ENCODE measurements around the gene CGB1.
"Not testable (repeated sequence)": the region's sequence is repeated elsewhere in the genome, so short reads cannot be mapped to it uniquely, and the experiment has no call there.

Gene CGB1

DNA sequence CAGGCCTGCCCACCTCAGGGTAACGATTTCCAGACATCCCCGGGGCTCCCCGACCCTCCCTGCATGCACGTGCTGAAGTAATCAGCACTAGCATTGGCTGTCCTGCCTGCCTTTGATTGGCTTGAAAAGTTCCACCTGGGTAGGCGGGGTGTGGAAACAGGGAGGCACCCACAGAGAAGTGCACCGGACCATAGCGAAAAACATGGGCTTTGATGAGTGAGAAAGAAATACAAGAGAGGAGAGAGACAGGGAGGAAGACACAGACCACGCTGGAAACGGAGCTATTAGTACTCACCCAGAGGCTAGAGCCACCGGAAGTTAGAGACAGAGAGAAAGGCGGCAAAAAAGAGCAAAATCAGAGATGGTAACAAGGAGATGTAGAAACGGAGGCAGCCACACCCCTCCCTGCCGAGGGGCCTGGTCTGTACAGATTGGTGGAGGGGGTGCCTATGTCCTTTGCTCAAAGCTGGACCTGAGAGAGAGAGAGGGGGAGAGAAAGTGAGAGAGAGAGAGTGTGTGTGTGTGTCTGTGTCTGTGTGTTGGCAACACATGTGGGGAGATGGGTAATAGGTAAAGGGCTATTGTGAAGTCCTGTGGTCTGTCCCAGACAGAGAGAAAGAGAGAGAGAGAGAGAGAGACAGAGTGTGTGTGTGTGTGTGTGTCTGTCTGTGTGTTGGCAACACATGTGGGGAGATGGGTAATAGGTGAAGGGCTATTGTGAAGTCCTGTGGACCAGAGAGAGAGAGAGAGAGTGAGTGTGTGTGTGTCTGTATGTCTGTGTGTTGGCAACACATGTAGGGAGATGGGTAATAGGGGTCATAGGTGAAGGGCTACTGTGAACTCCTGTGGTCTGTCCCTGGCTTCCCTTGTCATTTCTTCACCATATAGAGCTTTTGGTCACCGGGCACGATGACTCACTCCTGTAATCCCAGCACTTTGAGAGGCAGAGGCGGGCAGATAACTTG, 15.5 kb downstream of the CGB1 start:
- no peak for DNase-seq

DNA sequence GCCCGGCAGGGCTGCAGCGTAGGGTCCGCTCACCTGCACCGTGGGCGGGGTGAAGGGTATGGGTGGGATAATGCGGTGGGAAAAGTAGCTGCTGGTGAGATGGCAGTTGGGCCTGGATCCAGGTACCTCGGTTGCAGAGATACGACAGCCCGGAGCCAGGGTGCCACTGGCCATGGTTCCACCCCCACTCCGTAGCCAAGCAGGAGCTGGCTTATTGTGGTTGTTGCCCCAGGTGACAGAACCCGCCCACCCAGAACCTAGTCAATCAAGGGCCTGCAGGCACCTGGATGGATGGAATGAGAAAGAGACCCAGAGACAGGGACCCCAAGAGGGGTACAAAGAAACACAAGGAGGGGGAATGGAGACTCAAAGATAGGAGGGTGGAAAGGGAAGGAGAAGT, 16.4 kb downstream of the CGB1 start:
- DNase-seq = peak in 1 of 2 experiments; percentile 9

- DNase-seq = peak; percentile 67 to 77
Measured at GRCh38 chr19:49019242-49019932, 17.3 kb downstream of the CGB1 start.

GRCh38 chr19:49018388-49019241, 18.1 kb downstream of the CGB1 start:
- not testable (repeated sequence) for DNase-seq

- peak; percentile 33 to 74 for DNase-seq
Measured at GRCh38 chr19:49017666-49018351, 18.9 kb downstream of the CGB1 start.

DNA sequence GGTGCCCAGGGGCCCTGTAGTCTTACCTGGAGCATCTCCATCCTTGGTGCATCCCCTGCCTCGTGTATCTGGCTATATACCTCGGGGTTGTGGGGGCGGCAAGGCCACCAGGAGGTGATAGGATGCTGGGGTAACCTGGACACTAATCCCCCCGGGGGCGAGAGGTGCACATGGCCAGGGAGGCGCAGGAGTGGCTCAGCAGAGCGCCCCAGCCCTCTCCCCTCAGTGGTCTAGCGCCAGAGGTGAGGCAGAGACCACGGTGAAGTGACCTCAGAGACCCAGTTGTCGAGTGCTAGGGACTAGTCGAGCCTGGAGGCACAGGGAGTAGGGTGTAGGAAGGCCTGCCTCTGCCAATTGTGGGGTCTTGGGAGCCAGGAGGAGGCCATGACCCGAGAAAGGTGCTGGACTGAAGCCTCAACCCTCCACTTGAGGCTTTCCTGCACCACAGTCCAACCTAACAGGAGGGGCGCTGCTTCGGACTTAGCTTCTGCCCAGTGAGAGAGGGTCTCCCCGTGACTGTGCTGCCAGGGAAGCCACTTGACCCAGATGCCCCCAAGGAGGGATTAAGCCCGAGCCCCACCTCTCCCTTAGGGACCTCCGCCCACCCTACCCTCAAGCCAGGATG, 19.5 kb downstream of the CGB1 start, which contains the start of gene LHB:
Gene LHB (minus strand): TSS at position 51 of the 625 bp plus-strand sequence. CDS start 10 bp downstream, at position 41.
- no peak for DNase-seq

- no peak for DNase-seq
Measured at GRCh38 chr19:49016067-49016839, 20.4 kb downstream of the CGB1 start.

DNA sequence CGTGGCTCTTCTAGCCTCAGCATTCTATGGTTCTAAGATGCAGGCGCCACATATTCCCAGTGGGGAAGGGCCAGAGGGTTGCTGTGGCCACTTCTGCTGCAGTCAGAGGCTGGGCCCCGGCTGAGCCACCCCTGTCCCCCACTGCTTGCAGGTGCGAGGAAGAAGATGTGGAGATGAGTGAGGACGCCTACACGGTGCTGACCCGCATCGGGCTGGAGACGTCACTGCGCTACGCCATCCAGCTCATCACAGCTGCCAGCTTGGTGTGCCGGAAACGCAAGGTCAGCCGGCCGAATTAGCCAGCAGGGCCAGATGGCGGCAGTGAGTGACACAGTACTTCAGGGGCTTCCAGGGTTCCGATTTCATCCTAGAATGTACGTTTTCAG, 21.8 kb downstream of the CGB1 start:
- DNase-seq = no peak

DNA sequence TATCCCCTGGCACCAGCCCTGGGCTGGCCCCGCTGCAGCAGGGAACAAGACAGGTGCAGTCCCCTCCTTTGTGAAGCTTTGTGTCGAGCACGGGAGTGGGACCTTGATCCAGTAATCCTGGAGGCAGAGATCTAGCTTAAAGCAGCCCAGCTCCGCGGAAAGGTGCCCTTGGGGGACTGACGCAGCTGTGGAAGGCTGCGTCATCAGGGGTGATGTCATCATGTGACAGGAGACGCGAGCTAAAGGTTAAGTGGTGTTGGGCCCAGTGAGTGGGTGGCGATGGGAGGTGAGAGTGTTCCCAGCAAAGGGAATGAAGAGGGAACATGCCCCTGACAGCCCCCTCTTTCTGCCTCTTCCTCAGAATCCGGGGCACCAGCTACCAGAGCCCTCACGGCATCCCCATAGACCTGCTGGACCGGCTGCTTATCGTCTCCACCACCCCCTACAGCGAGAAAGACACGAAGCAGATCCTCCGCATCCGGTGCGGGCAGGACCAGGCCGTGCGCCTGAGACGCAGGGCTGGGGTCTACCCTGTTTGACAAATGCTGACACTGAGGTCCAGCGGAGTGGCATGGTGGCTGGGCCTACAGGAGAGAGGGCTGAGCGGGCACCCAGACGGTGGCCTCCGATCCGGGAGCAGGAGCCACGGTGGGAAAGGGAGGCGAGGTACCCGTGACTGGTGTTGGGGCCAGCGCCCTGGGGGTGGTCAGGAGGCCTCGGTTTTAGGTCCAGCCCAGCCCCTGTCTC, 22.4 kb downstream of the CGB1 start:
- DNase-seq = peak in 1 of 2 experiments; percentile 30

DNA sequence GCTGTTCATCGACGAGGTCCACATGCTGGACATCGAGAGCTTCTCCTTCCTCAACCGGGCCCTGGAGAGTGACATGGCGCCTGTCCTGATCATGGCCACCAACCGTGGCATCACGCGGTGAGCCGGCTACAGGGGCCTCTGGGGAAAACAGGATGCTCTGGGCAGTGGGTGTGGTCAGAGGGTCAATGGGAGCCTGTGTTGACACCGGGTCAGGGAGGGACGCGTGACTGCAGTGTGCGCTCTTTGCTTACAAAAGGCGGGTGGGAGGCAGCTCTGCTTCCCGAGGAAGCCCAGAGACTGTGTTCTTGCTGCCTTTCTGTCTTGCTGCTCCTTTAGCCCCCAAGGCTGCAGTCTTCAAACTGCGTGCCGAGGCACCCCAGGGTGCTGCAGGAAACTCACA, 25.5 kb downstream of the CGB1 start:
- no peak for DNase-seq

GRCh38 chr19:49010453-49010852, 26.2 kb downstream of the CGB1 start:
- DNase-seq = no peak

- DNase-seq = no peak
Measured at GRCh38 chr19:49009828-49010227, 26.9 kb downstream of the CGB1 start.

DNA sequence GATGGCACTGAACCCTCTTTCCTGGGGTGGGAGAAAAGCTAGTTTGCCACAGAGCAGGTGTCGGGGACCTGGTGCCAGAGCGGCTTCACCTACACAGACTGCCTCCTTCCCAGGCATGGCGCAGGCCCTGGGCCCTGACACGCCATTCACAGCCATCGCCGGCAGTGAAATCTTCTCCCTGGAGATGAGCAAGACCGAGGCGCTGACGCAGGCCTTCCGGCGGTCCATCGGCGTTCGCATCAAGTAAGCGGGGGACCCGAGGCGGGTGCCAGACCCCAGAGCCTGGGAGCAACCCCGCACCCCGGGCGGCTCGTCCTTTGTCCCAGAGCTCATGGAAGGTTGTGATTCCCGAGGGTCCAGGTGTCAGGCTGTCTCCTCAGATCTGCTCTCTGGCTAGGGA, 29.8 kb downstream of the CGB1 start:
- no peak for DNase-seq

GRCh38 chr19:49004964-49005614, 31.6 kb downstream of the CGB1 start:
- DNase-seq = no peak

DNA sequence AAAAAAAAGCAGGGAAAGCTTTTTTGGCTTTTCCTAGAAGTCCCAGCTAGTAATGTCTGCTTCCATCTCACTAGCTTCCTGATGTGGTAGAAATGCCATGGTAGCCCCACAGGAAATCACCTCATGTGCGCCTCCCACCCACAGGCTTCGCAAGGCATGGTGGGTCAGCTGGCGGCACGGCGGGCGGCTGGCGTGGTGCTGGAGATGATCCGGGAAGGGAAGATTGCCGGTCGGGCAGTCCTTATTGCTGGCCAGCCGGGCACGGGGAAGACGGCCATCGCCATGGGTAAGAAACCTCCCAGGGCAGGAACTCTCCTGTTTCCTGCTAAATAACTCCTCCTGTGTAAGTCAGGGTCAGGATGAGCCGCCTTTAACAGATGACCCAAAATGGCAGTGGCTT, 32.6 kb downstream of the CGB1 start:
- no peak for DNase-seq

DNA sequence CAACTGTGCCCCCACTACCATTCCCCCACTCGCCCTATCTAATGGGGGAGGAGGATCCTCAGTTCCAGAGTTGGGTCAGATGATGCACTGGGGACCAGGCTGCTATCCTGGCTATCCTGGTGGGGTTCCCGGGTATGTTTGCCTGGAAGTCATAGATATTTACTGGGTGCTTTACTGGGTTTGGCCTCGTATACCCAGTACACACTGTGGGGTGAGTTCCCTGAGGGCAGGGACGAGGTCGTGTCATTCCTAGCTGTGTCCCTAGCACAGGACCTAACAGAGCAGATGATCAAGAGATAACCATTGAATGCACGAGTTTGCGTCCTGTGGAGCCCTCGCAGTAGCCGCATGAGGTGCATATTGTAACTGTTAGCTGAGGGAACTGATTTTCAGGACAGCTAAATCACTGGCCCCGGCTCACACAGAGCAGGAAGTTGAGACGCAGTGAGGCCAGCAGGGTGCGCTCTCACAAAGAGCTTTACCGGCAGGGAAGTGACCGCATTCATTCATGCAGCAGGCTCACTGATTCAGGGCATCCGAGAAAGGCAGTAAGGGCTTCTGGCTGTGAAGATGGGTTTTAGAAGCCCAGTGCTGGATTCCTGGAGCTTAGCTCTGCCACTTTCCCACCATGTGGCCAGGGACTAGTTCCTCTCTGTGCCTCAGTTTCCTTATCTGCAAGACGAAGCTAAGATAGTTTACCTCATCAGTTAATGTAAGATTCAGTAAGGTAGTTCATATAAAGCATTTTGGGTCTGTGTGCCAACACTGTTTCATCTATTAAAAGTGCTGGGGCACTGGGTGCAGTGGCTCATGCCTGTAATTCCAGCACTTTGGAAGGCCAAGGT, 37.0 kb downstream of the CGB1 start:
- DNase-seq = peak in 1 of 2 experiments; percentile 40

DNA sequence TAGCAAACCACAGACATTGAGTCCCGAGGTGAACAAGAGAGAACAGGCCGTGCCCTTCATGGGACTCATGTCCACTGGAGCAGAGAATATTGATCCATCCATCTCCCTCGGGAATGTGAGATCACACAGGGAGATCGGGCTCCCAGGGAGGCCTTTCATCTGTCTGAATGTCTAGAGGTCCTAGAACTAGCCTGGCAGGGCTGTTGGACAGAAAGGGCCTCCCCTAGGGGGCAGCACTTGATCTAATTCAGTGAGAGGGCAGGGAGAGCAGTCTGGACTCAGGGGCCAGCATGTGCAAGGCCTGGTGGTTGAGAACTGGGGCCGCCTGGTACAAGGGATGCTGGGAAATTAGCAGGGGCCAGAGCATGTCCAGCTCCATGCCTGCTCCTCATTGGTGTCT, 38.7 kb downstream of the CGB1 start:
- DNase-seq = peak; percentile 70 to 79

DNA sequence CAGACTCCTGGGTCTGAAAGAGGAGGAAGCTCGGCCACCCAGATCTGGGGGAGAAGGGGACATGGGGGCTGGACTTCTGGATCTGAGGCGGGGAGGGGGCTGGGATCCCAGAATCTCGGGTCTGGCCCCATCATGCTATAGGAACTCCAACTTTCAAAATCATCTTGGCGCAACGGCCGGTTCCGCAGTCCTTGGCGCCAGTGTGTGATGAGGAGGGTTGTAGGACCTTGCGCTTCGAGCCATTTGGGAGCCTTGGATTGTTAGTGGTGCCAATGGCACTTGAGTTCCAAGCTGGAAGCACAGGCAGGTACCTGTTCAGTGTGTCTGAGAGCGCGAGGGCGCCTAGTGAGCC, 42.7 kb downstream of the CGB1 start:
- no peak for DNase-seq

All from SHP77 (cell line).